ENCODE measurements around the gene UPF1.

- TF ChIP-seq CTCF (IDR thresholded peaks at IDR 0.05 in 8 of 11, conservative IDR thresholded peaks at IDR 0.05 in 3 of 11) (no peak), POLR2A (IDR thresholded peaks at IDR 0.05) (no peak), POLR2AphosphoS5 (IDR thresholded peaks at IDR 0.05) (no peak)
Observed at GRCh38 chr19:18897094-18898029, 65.6 kb downstream of the UPF1 start.

Measured in spleen (tissue), 7 donors.